HK-2 (cell line): ENCODE data around the gene ATG4A.

Experiments
- DNase-seq: peaks from one replicate; pipeline ENCODE4 v3.0.0-alpha.2; 2018; ENCODE audit not compliant: unreplicated experiment

Gene ATG4A

DNA sequence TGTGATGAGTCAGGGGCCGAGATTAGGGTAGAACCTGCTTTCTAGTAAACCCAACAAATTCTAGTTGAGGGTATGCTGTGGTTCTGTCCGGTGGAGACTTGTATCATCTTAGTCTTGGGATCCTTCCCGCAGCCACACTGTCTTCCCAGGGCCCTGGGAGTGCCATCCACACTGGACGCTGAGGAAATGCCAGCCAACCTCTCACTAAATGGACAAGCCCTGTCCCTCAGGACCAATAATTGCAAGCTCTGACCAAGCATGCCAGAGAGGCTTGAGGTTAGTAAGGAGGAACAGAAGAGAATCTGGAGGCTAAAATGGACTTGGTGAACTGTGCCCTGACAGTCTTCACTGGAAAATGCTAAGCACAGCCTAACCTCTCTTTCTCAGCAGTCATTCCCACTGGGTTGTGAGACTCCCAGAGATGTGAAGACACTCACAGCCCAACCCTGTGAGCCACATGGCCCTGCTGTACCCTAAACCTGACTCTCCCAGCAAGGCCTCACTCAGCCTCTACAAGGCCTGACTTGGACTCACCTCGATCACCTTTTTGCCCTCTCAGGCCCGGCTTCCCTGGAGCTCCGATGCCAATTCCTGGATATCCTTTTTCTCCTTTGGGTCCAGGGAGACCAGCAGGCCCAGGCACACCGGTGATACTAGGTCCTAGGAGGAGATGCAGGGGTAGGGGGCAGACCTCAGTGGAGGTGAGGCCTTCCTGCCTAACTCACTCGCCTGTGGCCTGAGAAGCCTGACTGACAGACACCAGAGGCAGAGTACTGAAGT lies 77.6 kb downstream of the ATG4A start:
- DNase-seq: no peak

DNA sequence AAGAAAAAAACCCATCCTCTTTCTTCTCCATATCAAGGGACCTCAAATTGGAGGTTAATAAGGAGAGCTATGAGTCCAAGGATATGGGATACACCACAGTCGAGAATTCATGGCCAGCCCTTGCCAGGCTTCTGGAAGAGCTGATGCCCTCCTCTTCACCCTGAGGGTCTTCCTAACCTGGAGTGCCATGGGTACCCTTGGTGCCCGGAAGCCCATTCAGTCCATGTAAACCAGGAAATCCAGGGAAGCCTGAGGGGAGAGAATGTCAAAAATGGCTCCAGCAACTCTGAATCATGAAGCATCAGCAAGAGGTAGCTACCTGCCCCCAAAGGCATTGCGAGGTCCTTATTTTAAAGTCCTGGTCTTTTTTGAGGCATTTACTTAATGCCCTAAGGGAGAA lies 78.2 kb downstream of the ATG4A start:
- no peak for DNase-seq

DNA sequence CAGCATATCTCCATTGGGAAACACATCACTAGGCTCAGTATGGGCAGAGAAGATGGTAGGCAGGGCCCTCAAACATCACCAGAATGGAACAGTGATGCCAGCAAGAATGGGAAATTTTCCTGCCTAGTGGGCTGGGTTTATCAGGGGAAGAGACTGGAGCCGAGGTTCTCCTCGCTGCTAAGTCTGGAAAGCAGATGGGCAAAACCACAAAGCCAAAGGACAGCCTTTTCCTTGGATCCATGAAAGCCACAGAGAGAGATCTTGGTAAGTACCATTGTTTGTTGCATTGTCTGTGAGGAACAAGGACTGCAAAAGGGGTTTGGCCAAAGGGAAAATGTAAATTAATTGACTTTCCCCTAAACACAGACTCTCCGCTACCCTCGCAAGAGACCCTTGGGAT lies 80.1 kb downstream of the ATG4A start:
- DNase-seq: no peak

DNA sequence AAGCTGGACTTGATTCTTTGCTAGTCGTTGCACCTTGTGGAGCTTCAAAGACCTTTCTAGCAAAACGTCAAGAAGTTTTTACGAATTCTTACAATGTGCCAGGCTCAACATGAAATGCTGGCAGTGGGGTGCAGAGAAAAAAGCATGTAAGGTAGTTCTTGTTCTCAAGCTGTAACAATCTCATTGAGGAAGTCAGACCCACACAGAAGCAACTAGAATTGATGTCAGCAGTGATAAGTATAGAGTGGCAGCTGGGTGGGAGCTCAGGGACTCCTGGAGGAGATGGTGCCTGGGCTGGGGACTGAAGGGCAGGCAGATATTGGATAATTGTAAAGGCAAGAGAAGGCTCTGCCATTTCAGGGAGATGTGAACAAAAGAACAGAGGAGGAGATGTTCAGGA lies 82.3 kb downstream of the ATG4A start:
- DNase-seq: no peak

DNA sequence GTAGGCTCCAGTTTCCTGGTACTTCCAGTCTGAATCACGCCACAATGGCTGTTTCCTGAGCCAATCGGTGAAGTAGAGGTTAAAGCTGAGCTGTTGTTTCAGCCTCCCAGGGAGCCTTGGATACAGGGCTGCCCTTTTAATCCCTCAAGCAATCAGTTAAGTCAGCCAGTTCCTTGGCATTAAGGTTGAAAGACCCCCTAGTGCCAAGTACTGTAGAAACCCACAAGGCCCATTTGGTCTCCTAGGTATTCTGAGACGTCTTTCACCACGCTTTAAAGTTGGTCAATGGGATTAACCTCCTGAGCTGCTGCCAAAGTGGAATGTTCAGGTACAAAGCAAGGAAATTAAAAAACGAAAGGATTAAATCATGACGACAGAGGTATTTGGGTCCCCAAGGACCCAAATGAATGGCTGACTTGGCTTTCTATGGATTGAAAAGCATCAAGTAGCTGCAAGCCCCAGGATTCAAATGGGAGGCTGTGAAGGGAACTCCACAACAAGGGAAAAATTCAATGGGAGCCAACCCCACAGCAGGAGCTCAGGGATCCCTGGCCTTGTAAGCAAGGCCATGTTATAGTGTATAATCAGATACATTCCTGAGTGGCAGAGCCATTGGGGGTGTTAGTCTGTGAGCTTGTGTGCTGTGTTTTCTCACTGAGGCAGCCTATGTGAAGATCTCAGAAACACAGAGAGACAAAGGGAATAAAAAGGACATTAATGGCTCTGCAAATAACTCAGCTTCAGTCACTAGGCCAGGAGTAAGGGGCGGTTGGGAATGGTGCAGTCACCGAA lies 86.0 kb downstream of the ATG4A start:
- no peak for DNase-seq

DNA sequence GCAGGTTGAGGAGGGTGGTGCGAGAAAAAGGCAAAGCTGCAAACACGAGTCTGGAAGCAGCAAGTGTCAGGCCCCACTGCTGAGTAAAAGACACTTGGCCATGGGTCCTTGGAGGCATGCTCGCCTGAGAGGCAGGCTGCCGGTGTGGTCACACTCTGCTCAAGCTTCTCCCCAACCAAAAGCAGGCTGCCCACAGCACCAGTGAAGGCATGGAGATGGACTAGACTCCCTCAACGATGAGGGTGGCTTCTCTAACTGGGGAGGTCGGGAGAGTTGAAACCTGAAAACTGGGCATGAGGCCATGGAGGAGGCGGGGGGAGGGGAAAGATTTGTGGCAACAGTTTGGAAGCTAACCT lies 86.5 kb downstream of the ATG4A start:
- DNase-seq: no peak

DNA sequence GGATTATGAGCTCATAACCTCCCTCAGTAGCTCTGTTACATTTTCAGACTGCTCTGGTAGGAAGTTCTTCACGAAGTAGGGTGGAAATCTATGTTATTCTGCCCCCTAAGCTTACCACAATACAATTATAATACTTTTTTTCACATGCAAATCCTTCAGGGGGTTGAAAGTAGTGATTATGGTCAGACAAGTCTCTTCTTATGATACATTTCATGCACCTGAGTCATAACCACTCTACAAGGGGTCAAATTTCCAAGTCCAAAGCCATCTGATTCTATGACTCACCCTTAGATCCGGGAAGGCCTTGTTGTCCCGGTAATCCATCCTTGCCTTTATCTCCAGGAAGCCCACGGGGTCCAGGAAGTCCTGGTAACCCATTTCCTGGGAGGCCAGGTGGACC lies 95.2 kb downstream of the ATG4A start:
- DNase-seq: no peak

DNA sequence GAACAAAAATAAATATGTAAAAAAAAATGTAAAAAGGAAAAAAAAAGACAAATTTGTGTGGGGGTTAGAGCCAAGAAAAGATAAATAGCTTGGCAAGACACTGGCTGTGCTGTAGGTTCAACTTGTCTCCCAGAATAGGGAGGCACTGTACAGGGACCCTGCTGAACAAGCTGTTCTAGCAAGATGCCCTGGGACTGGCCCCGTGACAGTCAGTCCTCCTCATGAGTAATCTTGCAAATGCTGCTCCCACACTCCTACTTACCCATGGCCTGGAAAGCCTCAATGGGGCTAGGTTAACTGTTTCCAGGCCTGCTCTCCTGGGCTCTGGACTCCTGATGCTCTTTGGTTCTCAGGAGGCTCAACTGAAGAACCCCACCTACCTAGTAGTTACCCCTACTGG lies 106.8 kb downstream of the ATG4A start:
- DNase-seq: no peak

DNA sequence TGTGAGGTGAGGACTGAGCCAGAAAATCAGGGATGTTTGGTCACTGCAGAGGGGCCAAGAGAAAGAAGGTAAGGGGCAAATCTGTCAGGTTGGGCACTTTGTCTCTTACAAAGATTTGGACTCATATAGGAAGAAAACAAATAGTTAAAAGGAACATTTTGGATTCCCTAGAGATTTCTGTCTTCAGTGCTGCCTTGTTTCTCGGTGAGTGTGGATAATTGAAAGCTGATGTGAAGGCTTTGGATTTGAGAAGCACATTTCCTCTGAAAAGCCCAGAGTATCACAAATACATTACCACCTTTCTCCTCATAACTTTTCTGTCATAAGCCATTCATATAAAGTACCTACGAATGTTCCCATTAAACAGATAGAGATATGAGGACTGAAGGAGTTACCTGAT lies 107.5 kb downstream of the ATG4A start:
- no peak for DNase-seq

DNA sequence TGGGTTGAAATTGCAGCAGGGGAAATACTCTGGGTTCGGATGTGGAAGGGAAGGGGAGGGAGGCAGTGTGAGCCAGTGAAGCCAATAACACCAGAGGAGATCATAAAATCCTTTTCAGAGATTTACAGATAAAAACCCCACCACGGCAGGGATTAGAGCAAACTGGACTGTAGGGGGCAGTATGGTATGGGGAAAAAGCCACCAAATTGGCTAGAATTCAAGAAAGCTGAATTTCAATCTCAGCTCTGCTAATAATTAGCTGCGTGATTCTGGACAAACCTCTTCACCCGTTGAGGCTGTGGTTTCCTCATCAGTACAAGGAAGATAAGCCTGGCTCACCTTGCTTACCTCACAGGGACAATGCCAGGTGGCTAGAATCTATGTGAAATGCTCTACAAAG lies 108.1 kb downstream of the ATG4A start:
- peak; percentile 40 for DNase-seq

DNA sequence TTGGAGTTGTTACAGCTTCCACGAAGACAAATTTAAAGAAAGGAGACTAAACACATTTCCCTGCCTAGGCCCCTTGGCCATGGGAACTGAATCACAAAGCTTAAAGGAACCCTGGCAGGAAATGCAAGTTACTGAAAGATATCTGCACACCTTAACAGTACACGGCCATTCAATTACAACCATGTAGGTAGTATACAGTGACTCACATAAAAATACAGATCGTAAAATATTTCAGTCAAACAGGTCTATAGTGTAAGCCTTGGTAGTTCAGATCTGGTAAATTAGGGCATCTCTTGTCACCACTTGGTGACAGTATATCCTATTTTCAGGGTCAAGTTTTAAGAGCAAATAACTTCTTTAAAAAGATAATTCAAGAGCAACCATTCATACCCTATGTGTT lies 112.0 kb downstream of the ATG4A start:
- DNase-seq: no peak
